Measurements from ENCODE around the gene ATOH8. TPM values are rescaled to one million over a fixed set of nuclear protein-coding genes. Genes with fewer than 3 reads are reported as not detected.

Gene ATOH8
- total RNA-seq, 2 experiments from 2014 or later: 0.44 TPM; not detected in 1

- intact Hi-C loops (cut with micrococcal nuclease; ENCODE audit: unreplicated experiment): no loop called here
- TF ChIP-seq CTCF (conservative IDR thresholded peaks at IDR 0.05; ENCODE audit: low read length) (no peak), EZH2phosphoT487 (IDR thresholded peaks at IDR 0.05; ENCODE audit: borderline replicate concordance, low read depth, low read length) (no peak)
- Histone ChIP-seq H3K27ac (ENCODE audit: low read depth, low read length, poor library complexity, severe bottlenecking) (no peak overlapping the region), H3K9me3 (ENCODE audit: low read length) (no peaks in the 10 kb centered on the region), H3K36me3 (ENCODE audit: insufficient read depth, low read length) (no peaks in the 10 kb centered on the region), H3K79me2 (ENCODE audit: insufficient read depth, low read depth, low read length) (no peaks in the 10 kb centered on the region), H3K4me2 (ENCODE audit: low read length) (no peak overlapping the region), H3K9me2 (ENCODE audit: insufficient read depth, low read length) (no peaks in the 10 kb centered on the region), H4K20me1 (ENCODE audit: insufficient read depth, low read length) (no peaks in the 10 kb centered on the region), H2AFZ (ENCODE audit: low read length) (no peak overlapping the region), H3K4me3 (ENCODE audit: low read depth, low read length, poor library complexity, severe bottlenecking) (no peak overlapping the region), H3K4me1 (ENCODE audit: insufficient read depth, low read length, poor library complexity, severe bottlenecking) (no peaks in the 10 kb centered on the region)
- ChIA-PET POLR2A (no interaction called here), CTCF (ENCODE audit: unreplicated experiment) (interaction anchor here (0.6 kb wide), 1 partner anchor 44 kb away, joined by 3 read pairs; no protein-coding TSS in a partner anchor)
- no TSS peak for BruUV-seq (replicated peaks)
- DNase-seq (ENCODE audit: low spot score): no peak
These were observed 26.0 kb downstream of the ATOH8 start for GRCh38 chr2:85779641-85780315.

- ChIA-PET CTCF (ENCODE audit: unreplicated experiment) (no interaction called here), POLR2A (no interaction called here)
- H2AFZ ChIP-seq (ENCODE audit: low read length): no peak overlapping the region
- no peak overlapping the region for H3K27ac ChIP-seq (ENCODE audit: low read depth, low read length, poor library complexity, severe bottlenecking)
- H3K9me3 ChIP-seq (ENCODE audit: low read length): no peaks in the 10 kb centered on the region
- no peaks in the 10 kb centered on the region for H3K36me3 ChIP-seq (ENCODE audit: insufficient read depth, low read length)
- no TSS peak for BruUV-seq (replicated peaks)
- no peaks in the 10 kb centered on the region for H3K4me1 ChIP-seq (ENCODE audit: insufficient read depth, low read length, poor library complexity, severe bottlenecking)
- no peaks in the 10 kb centered on the region for H3K79me2 ChIP-seq (ENCODE audit: insufficient read depth, low read depth, low read length)
- H3K4me2 ChIP-seq (ENCODE audit: low read length): no peak overlapping the region
- H3K9me2 ChIP-seq (ENCODE audit: insufficient read depth, low read length): no peaks in the 10 kb centered on the region
- no peak overlapping the region for H3K4me3 ChIP-seq (ENCODE audit: low read depth, low read length, poor library complexity, severe bottlenecking)
- no peak for DNase-seq (ENCODE audit: low spot score)
- no peaks in the 10 kb centered on the region for H4K20me1 ChIP-seq (ENCODE audit: insufficient read depth, low read length)
- intact Hi-C loops (cut with micrococcal nuclease; ENCODE audit: unreplicated experiment): no loop called here
- TF ChIP-seq CTCF (conservative IDR thresholded peaks at IDR 0.05; ENCODE audit: low read length) (no peak), EZH2phosphoT487 (IDR thresholded peaks at IDR 0.05; ENCODE audit: borderline replicate concordance, low read depth, low read length) (no peak)
These were observed 26.7 kb downstream of the ATOH8 start for GRCh38 chr2:85780316-85781012.

- no peak overlapping the region for H3K4me3 ChIP-seq (ENCODE audit: low read depth, low read length, poor library complexity, severe bottlenecking)
- H3K4me1 ChIP-seq (ENCODE audit: insufficient read depth, low read length, poor library complexity, severe bottlenecking): no peaks in the 10 kb centered on the region
- no peak overlapping the region for H2AFZ ChIP-seq (ENCODE audit: low read length)
- intact Hi-C loops (cut with micrococcal nuclease; ENCODE audit: unreplicated experiment): no loop called here
- ChIA-PET POLR2A (no interaction called here), CTCF (ENCODE audit: unreplicated experiment) (no interaction called here)
- H3K79me2 ChIP-seq (ENCODE audit: insufficient read depth, low read depth, low read length): no peaks in the 10 kb centered on the region
- TF ChIP-seq EZH2phosphoT487 (IDR thresholded peaks at IDR 0.05; ENCODE audit: borderline replicate concordance, low read depth, low read length) (no peak), CTCF (conservative IDR thresholded peaks at IDR 0.05; ENCODE audit: low read length) (no peak)
- H3K27ac ChIP-seq (ENCODE audit: low read depth, low read length, poor library complexity, severe bottlenecking): no peak overlapping the region
- H4K20me1 ChIP-seq (ENCODE audit: insufficient read depth, low read length): no peaks in the 10 kb centered on the region
- H3K9me3 ChIP-seq (ENCODE audit: low read length): no peaks in the 10 kb centered on the region
- no peaks in the 10 kb centered on the region for H3K36me3 ChIP-seq (ENCODE audit: insufficient read depth, low read length)
- no TSS peak for BruUV-seq (replicated peaks)
- no peaks in the 10 kb centered on the region for H3K9me2 ChIP-seq (ENCODE audit: insufficient read depth, low read length)
- DNase-seq (ENCODE audit: low spot score): no peak
- H3K4me2 ChIP-seq (ENCODE audit: low read length): no peak overlapping the region
These were observed 27.2 kb downstream of the ATOH8 start for GRCh38 chr2:85781013-85781332.
